Left forelimb (tissue), 1 donor: ENCODE results near the gene S100PBP.

Source experiments
- DNase-seq: peaks from one replicate; pipeline ENCODE4 v3.0.0-alpha.2; 2018; ENCODE audit warnings: low spot score

S100PBP gene

GRCh38 chr1:32870615-32871363 is 53.3 kb downstream of the S100PBP start, which contains the start of gene FNDC5:
Gene FNDC5 (minus strand): TSS chr1:32870912.
- peak; percentile 72 for DNase-seq

DNA sequence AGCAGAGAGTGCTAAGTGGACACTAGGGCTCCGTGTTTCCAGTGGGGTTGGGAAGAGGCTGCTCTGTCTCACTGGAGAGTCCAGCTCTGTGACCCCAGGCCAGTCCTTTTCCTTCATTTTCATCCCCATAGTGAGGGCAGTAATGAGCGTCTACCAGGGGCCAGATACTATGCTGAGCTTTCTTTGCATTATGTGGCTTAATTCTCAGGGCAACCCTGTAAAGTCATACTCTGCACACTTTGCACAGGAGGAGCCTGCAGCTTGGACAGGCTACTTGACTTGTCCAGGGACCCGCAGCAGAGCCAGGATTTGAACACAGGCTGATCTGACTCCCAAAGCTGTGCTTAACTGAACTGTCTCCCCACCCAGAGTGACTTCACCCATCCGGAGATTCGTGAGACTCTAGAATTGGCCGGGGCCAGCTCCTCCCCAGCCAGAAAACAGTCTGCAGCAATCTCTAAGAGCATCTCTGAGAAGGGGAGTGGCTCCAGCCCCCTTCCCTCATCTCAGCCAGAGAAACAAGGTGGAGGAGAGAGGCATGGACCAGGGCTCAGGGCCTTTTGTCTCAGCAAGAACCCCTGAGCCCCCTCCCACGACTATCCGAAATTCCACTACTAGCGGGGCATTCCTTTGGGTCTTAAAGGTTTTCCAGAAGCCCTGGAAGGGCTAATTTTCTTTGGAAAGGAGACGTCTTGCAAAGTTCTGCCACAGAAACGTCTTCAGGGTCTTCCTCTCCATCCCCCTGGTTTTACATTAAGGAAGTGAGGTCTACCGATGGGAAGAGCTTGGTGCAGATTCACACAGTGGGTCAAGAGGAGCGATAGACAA is 54.1 kb downstream of the S100PBP start:
- peak; percentile 74 for DNase-seq

GRCh38 chr1:32872192-32872460 is 54.7 kb downstream of the S100PBP start:
- DNase-seq, result no peak

DNA sequence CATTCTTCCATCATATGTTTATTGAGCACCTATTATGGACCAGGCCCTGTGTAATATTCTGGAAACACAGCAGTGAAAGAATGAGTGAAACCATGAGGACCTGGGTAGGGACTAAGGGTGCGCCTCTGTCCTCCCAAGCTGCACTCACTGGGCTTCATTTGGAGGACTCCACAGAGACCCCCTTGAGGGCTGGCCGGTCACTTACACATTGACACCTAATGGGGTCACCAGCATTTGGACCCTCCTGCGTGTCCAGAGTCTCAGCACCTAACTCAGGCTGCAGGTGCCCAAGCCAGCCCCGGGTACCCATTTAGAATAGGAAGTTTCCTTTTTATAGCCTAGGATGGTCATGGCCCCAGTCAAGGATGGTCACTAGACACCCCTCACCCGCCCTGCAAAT is 56.0 kb downstream of the S100PBP start:
- no peak for DNase-seq

DNA sequence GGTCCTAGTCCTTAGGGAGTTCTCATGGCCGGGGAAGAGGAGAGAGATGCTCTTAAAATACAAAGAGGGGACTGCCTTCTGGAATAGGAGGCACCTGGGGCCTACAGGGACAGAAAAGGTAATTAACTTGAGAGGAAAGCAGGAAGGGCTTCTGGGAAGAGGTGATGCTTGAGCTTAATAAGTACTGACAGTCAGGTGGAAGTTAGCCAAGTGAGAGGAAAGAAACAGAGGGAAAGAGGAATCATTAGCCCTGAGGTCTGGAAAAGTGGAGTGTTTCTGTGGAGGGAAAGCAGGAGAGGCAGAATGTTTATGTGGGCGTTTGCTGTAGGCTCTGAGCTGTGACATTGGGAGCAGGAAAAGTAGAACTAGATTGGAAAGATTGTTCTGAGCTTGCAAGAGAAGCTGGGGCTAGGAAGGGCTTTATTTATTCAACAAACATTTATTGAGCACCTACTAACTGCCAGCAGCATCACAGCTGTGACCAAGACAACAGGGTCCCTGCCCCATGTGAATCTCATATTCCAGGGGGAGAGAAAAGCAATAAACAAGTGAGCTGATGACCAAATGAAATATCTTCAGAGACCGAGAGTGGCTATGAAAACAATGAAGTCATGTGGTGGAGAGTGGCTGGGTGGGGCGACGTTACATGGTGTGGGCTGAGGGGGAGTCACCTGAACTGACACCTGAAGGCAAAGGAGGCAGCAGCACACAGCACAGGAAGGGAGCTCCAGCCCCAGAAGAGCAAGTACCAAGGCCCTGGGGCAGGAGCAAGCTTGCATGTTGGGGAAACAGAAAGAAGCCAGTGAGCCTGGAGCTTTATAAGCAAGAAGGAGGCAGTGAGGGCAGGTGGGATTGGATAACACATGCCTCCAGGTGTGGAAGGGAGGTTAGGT is 57.7 kb downstream of the S100PBP start:
- DNase-seq, result peak; percentile 57

DNA sequence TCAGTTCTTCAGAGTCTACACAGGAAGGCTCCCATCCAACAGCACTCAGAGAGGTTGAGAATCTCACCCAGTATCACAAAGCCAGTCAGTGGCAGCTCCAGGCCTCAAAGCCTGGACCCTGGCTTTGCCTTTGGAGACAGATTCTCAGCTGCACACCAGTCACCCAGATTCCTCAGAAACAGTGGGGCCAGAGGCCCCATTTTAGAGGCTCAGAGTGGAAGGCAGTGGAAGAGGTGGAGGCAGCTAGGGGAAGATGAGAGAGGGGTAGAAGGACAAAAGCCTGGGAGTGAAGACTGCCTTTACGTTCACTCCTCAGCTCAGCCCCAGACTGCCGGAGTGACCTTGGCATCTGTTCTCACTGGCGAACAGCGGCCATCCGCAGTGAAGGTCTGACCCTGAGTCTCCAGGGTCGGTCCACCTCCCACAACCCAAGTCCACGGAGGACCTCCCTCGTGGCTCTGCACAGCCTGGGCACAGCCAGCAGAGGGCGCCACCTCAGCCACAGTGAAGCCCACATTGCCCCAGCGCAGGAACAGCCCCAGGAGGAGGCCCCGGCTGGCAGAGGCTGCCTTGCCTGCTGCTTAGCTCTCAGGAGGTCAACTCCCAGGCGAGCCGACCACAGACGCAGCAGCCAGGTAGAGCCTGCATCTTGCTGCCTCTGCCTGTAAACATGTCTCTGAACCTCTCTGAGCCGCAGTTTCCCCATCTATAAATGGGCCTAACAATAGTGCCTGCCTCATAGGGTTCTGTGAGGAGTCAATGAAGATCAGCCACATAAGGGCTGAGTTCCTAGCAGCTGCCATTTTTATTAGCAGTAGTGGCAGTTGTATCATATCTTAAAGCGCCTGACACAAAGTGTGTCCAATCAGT is 59.1 kb downstream of the S100PBP start:
- DNase-seq, result peak; percentile 68

GRCh38 chr1:32877211-32878110 is 60.0 kb downstream of the S100PBP start:
- DNase-seq, result peak; percentile 65

DNA sequence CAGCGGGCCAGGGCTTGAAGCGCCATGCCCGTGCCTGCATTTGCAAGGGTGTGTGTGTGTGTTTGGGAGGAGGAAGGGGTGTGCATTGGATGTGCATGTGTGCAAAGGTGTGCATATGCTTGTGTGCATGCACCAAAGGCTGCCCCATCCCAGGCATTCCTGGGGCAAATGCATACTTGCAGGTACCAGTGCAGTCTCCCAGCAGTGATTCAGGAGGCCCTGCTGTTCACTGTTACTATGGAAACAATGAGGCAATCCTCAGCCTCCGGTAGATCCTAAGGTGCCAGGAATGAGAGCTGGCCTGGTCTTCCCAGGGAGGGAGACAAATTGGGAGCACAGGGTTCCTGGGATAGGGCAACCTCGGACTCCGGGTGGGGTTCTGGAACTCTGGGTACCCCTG is 60.7 kb downstream of the S100PBP start:
- peak; percentile 57 for DNase-seq

DNA sequence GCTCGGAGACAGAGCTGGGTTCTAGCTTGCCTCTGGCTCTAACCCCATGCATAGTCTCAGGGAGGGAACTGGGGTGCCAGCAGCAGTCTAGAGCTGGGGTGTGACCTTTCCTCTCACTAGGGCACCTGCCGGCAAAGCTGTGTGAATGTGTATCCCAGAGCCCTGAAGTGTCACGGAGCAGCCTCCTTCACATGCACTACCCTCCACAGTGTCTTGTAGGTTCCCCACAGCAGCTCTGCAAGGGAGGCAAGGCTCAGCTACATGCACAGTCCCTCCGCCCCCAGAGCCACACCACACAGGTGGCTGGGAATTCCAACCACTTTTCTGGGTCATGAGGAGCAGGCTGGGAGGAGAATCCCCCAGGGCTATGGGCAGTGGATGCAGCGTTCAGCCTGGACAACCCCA is 61.2 kb downstream of the S100PBP start:
- peak; percentile 23 for DNase-seq

DNA sequence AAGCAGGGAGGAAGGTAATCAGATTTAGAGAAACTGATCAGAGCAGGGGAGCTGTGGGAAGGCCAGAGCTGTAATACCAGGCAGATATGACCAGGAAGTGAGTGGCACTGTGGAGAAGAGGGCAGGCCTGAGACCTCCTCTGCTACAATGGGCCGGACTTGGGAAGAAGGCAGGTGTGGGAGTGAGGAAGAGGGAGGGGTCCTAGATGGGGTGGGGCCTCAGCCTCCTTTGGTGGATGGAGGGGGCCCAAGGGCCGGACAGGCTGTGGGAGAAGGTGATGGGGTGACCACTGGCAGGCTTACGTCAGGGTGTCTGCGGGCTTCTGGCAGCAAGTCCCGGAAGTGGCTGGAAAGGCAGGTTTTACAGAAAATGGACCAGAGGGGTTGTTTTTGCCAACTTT is 63.8 kb downstream of the S100PBP start:
- DNase-seq, result no peak

GRCh38 chr1:32881871-32882850 is 64.7 kb downstream of the S100PBP start:
- no peak for DNase-seq

DNA sequence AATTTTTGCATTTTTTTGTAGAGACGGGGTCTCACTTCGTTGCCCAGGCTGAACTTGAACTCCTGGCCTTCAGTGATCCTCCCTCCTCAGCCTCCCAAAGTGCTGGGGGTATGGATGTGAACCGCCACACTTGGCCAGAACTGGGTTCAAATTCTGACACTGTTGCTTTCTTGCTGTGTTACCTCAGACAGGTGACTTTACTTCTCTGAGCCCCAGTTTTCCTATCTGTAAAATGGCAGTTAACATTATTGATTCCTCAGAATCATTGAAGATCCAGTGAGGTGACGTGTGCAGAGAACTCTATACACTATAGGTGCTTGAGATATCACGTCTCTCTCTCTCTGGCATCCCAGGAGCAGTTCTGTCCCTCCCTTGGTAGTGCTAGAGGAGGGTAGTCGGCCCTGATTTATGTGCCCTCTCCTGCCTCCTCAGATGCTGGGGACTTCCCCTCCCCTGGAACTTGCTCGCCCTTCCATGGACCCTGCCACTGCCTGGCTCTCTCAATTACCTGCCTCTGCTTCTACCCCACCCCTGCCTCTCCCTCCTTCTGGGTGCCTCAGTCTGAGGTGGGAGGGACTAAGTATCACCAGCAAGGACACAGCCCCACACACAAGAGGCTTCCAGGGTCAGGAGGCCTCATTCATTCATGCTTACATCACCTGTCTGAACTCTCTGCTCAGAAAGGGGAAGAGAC is 66.0 kb downstream of the S100PBP start:
- DNase-seq, result no peak

DNA sequence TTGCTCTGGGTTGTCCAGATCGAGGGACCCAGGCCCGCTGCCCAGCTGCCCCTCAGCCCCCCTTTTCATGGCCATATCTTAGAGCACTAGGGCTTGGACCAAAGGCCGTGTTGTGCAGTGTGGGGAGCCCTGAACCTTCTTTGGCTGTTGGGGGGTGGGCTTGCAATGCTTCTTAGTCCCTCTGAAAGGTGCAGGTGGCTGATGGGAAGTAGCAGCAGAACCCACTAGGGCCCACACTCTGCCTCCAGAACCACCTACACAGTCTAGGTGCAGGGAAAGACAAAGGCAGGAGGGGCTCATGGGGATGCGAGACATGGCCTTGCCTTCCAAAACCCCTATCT is 66.5 kb downstream of the S100PBP start:
- no peak for DNase-seq

GRCh38 chr1:32884726-32885125 is 67.3 kb downstream of the S100PBP start:
- no peak for DNase-seq

- no peak for DNase-seq
These were observed 68.2 kb downstream of the S100PBP start for GRCh38 chr1:32885676-32886003.

DNA sequence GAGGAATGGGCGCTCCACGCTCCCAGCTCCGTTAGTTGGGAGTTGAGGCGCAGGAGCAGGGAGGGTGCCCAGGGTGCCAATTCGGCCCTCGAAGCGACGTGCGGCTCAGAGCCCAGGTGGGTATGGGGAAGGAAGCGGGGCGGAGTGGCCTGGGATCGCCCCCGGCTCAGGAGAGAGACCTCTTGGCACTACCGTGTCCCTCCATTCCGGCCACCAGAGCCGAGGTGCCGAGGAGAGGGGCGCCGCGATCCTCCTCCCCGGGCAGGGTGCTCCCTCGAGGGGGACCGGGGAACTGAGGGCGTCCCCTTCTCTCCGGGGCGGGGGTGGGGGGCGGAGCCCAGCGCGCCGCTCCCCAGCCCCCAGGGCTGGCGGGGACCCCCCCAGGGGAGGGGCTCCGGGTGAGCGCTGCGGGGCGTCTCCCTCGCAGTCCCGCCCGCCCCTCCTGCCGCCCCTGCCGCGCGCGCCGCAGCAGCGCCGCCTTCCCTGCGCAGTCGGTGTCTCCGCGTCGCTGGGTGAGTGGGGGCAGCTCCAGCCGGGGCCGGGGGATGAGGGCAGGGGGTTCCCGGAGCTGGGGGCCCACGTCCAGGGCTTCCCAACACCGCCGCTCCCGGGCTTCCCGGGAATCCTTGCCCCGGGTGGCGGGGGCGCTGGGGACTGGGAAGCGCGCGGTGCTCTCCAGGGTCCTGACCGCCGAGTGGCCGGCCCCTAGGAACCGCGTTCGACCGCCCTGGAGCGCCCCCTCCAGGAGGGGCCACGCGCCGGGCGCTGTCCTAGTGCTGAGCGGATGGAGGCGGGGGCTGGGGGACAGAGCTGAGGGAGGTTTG is 68.8 kb downstream of the S100PBP start, which contains the start of gene HPCA:
TSS of gene HPCA (plus strand) at position 488 of the 824 bp plus-strand sequence. CDS start 2,408 bp downstream, outside the sequence.
- no peak for DNase-seq

DNA sequence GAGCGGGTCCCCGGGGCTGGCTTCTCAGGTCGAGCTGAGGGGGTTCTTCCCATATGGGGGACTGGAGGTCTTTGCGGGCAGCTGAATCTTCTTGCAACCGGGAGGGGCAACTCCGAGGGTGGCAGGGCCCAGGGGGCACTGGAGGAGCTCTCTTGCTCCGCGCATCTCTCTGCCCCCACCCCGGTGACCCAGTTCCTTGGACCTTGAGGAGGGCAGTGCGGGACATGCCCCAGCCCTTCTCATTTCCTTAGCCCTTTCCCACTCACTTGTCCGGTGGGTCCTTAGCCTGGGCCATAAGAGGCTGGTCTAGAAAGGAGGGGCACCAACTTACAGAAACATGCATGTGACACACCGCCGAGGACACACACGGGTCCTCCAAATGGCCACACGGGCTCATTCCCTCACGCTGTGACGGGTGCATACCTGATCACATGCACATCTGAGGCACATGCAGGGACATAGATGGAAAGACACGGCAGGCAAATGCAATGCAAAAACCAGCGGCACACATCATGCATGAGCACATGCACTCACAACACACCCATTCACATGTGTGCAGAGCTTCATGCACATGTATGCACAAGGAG is 69.5 kb downstream of the S100PBP start:
- no peak for DNase-seq
